Body of pancreas (tissue), 4 donors: ENCODE measurements around the gene MAGEB2.

Source experiments
- CTCF ChIP-seq, 7 experiments: fragments of 450-650 bp in 4 of 7; fragments of 200-600 bp in 3 of 7; sonication (generic) in 3 of 7; IDR thresholded peaks; one replicate each; pipeline ENCODE4 v1.5.1; 2016 to 2019; ENCODE audit warnings: antibody characterized with exemption in 7 of 7
- POLR2A ChIP-seq, 3 donors: fragments of 450-650 bp; IDR thresholded peaks; one replicate each; pipeline ENCODE4 v1.6.1; 2016; ENCODE audit warnings: antibody characterized with exemption in 3 of 3, mild to moderate bottlenecking in 2 of 3

DNA sequence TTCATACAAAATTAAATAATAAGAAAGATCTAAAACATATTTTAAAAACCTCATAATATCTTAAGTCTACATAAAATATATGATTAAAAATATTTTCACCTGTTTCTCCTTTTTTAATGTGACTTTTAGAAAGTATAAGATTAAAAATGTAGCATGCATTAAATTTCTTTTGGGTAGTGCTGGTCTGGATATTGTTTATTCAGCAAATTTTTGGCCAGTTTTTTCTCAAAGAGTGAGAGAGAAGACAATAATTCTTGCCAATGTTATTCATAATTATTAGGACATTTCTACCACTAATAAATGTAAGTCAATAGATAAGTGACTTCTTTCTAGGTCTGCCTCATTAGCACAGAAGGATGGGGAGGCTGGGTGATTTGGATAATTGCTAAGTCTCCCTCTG lies 45.6 kb downstream of the MAGEB2 start:
- TF ChIP-seq CTCF (IDR thresholded peaks at IDR 0.05), result no peak
- no peak for TF ChIP-seq POLR2A (IDR thresholded peaks at IDR 0.05)
